Measurements from ENCODE around the gene PHC2.

Gene PHC2

DNA sequence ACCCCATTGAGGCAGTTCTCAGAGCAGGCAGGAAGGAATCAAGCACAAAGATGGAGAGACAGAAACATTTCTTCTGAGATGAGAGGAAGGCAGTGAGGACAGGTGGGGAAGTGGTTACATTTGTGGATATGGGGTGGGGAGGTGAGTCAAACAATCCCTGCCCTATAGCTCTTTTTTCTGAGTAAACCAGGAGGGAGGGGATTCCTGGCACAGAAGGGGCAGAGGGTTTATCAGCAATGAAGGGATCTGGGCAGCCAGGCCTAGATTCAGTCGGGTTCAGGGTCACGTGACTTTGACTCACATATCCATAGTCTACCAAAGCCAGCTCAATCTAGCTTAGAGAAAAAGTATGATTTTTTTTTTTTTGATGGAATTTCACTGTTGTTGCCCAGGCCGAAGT is 15.7 kb upstream of the PHC2 start:
- no peak for DNase-seq (ENCODE audit: low spot score)

DNA sequence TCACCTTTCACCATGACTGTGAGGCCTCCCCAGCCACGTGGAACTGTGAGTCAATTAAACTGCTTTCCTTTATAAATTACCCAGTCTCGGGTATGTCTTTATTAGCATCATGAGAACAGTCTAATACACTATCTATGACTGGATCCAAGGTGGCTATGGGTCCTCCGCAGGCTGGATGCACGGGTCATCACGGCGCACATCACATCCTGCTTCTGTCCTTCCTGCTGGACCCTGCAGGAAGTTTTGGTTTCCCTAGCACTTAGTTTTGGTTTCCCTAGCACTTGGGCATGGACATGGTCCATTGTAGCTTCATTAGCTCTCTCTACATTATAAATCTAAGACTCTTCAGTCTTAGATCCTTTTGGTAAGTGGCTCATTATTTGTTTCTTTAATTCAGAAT is 14.2 kb upstream of the PHC2 start:
- DNase-seq (ENCODE audit: low spot score): no peak

DNA sequence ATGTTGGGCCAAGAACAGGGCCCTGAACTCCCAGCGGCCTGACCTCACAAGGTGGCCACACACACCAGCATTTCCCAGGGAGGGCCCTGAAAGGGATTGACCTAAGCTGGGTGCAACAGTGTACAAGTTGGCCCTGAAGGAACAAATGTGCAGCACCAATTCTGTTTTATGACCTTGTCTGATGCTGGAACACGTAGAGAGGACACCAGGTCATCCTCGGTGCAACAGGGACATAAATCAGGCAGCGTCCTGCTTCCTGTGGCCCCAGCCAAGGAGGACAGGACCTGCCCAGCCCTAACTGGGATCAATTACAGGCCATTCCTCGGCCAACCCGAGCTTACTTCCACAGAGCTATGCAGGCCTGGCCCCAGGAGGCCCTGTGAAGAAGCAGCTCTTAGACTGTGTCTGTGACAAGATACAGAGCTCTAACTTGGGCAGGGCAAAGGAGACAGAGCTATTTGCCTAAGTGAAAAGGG is 12.8 kb upstream of the PHC2 start:
- no peak for DNase-seq (ENCODE audit: low spot score)

DNA sequence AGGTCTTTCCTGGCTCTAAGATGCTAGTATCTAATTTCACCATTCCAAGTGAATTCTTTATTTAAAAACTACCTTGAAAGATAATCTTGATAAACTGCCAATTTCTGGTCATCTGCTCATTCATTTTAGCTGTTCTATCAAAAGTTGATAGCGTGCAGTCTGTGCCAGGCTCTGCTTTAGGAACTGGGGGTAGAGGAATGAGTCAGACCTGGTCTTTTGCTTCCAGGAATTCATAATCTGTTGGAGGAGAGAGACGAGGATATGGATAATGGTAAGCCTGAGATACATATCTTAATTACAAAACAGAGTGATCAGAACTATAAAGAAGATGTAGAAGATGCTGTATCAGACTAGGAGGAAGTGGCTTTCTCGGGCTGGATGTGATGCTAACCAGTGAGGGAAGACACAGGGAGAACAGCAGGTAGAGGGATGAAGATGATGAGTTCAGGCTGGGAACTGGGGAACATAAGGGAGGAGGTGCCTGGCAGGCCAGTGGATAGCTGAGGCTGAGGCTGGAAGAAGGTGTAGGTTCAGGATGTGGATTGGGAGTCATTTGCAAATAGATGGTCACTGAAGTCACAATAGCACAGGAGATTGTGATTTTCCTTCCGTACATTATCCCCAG is 12.3 kb upstream of the PHC2 start:
- DNase-seq (ENCODE audit: low spot score): no peak

DNA sequence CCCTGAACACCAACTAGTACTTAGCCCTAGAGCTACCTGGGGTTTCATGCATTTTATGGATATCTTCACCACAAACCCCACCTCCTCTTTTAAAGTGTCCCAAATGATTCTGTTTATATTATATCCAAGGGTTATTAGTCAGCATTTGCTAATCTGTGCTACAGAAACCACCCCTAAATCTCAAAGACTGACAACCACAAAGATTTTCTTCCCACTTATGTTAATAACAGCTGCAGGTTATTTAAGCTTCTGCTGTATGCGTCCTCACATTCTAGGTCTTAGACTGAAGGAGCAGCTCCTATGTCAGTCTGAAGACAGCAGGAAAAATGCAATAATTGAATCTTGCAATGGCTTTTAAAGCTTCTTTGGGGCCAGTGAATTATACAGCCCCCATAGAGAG is 11.2 kb upstream of the PHC2 start:
- no peak for DNase-seq (ENCODE audit: low spot score)

DNA sequence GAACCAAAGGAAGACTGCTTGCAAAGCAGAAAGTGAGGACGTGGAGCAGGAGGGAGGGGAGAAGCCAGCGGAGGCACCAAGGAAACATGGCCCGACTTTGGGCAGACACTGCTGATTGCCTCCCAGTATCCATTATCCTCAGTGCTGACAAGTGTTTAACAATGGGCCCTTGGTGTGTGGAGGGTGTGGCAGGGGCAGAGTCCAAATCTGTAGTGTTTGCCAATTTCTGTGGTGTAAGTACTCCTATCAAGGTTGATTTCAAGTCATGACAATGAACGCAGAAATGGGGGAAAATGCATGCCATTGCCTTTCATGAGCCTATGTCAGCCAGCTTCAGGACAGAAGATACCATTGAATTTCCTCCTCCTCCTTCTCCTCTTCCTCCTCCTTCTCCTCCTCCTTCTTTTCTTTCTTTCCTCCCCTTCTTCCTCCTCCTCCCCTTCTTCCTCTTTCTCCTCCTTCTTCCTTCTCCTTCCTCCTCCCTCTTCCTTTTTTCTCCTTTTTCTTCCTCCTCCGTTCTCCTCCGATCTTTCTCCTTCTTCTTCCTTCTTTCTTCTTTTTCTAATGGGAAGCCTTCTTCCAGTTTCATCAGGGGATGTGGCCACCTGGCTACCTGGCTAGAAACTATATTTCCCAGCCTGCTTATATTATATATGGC is 10.3 kb upstream of the PHC2 start:
- DNase-seq (ENCODE audit: low spot score): no peak

DNA sequence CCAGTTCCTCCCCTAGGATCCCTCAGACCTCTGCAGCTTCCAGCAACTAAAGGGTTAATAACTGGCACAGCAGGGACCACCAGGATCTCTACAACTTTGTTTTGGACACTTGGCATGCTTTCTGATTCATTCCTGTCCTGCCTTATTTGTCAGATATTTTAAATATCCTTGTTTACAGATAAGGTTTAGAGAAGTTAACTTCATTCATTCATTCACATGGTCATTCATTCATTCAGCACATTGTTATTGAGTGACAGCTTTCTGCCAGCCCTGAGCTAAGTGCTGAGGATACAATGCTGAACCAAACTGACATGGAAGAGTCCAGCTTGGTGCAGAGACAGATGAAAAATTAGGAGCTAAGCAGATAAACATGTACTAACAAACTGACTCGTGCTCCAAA is 8.8 kb upstream of the PHC2 start:
- DNase-seq (ENCODE audit: low spot score): no peak

DNA sequence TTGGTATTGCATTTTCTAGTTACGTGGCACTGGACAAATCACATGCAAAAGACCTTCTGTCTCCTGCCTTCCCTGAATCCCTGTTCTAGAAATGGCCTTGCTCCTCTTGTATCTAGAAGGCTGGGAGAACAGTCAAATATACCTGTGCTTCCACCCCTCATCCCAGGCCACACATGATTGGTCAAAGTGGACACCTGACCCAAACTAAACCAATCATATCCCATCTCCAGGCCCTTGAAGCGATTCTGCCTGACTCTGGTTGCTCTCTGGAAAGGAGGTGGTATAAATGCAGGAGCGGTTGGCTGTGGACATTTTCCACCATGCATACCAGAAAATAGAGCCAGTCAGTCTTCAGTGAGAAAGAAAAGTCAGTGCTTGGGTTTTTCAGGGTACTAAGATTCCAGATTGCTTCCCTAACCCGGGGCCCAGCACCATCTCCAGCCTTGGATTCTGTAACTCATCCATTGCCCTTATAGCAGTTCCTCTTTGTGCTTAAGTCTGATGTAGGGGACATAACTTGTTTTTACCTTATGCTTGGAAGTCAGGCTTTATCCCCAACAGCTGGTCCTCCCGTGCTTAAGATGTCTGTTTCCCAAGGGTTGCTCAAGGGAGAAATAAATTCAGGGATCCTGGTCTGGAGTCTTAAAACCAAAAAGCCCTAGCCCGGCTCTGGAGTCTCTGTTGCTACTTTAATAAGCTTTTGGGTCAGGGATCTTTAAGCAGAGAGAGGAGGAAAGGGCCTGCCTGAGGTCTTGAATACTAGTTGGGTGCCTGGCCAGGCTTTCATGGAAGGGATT is 7.7 kb upstream of the PHC2 start:
- no peak for DNase-seq (ENCODE audit: low spot score)

DNA sequence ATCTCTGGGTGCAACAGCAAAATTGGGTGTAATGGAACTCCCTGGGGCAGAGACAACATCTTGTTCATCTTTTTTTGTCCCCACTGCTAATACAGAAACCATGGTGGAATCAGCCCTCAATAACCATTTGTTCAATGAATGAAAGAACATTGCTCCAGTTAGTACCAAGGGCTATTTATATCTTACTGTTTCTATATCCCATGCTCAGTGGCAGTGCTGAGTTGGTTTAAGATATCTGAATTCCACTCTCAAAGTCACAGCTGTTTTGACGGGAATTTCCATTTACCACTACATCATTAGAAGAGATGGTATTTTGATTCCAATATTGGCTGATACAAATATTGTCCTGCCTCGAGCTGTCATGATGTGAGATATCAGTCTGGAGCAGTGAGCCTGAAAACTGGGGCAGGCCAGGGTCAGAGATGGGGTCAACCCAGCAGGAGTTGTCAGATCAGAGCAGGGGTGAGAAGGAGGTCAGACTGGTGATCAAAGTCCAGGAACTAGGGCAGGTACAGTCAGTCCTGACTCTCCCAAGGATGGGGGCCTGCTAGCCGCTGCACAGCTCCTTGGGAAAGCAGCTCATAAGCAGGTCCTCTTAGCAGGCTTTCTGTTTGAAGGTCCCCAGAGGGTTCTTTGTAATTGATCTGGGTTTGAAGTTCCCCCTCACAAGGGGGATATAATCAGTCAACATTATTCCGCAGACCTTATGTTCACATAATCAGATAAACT is 5.8 kb upstream of the PHC2 start:
- DNase-seq (ENCODE audit: low spot score): no peak

DNA sequence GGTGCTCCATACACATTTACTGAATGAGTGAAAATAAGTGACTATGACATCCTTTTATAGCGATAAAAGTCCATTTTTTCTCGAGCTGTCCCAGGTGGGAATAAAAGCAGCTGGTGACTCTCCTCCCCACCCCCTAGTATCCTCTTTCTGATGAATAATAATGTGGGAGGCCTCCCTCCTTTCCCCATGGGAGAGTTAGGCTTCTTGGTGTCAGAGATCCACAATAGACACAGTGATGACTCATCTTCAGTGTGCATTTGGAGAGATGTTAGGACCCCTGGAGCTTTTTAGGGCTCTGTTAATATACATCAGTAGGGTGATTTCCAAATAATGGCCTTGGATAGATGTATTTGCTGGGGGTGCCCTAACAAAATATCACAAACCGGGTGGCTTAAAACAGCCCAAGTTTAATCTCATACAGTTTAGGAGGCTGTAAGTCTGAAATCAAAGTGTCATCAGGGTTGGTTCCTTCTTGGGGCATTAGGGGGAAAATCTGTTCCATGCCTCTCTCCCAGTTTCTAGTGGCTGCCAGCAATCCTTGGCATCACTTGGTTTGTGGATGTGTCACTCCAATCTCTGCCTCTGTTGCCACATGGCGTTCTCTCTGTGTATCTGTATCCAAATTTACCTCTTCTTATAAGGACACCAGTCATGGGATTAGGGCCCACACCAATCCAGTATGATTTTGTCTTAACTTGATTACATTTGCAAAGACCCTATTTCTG is 4.4 kb upstream of the PHC2 start:
- DNase-seq (ENCODE audit: low spot score): no peak

DNA sequence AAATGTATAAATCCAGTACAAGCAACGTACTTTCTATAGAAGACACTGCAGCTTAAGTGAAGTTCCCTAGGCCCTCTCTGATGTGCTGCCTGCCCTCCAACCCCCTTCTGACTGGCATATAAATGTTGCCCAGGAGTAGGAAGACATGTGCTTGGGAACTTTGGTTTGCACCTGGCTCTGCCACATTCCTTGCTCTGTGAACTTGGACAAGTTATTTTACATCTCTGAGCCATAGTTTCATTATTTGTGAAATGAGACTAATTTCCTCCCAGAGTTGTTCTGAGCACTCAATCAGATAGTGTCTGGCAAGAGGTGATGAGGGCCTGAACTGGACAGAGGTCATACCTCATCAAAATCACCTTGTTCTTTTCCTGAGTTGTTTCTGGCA is 3.5 kb upstream of the PHC2 start:
- no peak for DNase-seq (ENCODE audit: low spot score)

DNA sequence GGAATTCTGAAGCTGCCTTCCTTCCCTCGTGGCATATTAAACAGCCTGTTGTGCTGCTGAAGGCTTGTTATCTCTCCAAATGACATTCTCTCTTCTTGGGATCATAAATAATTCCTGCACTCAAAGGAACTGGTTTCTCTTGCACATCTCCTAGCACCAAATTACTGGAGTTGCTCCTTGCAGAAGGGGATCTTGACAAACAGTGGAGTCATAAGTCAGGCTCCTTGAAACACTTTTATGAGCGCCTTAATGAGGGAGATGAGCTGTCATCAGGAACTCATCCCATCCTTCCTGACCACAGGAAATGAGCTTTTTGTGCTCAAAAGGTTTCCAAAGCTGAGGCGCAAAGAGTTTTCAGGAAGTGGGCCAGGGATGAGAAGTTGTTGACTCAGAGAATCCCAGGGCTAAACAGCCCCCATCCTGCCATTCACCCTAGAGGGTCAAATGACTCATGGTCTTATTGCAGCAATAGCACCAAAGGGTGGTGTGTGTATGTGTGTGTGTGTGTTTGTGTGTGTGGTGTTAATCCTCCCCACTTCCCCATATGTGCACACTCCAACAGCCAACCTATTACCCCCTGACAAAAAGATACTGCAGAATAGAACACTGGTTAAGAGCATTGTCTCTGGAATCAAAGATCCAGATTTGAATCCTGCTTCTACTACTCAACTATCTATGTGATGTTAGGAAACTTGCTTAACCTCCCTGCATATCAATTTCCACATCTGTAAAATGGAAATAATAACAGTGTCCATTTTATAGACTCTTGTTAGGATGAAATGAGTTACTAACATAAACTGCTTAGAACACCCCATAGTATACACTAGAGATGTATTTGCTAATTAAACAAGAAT is 2.8 kb upstream of the PHC2 start:
- DNase-seq (ENCODE audit: low spot score): no peak

DNA sequence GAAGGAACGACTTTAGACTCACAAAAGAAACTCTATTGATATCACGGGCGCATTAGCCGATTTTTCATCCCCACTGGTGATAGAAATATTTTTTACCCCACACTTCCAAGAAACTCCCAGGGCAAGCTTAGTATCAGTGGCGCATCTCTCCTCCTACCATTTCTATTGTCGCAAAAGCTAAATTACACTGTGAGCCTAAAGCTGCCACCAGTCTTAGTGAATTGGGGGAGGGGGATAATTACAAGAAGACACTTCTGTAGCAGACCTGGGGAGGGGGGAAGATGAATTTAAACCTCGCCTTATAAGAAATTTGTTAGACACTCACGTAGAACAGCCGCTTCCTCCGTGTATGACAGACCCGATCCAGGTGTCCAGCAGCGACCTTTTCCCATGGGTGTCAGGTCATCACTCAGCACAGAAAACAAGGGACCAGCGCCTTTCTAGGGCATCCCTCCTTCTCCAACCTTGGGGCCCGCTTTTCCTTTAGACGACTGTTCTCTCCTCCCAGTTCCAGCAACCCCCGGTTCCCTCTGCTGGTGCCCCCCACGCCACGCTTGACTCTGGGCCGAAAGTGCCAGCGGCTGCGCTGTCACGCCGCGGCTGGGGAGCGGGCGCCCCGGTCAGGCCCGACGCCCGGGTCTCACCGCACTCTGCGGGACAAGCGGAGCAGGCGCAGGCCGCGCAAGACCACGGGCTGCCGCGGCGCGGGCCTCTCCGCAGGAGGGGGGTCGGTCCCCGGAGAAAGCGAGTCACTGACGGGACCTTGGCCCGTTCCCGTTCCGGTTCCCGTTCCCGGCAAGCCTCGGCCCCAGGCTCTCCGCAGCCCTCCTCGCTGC is 821 bp downstream of the PHC2 start:
- DNase-seq (ENCODE audit: low spot score): no peak

DNA sequence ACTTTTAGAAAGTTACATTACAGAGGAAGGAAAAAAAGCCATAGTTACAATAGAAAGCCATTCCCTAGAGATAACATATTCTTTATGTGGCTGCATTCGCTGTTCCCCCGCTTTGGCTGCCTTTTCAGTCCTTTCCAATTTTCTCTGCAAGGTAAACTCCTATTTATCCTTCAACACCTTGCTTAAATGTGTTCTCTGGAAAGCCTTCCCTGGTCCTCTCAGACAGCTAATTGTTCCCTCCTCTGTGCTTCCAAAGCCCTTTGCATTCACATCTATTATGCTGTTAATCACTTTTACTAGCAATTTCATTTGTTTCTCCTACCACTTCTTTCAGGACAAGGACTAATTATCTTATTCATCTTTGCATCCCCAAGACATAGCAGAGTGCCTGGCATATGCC is 1.6 kb downstream of the PHC2 start:
- DNase-seq (ENCODE audit: low spot score): no peak

DNA sequence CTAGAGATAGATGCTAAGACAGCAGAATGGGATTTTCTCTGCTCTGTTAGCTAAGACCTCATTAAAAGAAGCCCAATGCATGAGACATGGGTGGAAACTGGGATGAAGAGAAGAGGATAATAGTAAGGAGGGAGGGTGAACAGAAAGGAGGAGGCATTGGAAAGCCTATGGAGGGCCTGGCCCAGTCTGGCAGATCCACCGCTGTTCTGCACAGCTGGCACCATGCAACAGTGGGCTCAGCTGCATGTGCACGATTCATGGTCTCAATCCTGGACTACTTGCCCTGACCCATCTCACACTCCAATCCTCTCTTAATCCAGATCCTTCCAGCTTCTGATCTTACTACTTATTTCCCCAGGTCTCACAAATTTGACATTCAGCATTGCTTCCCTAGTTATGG is 2.2 kb downstream of the PHC2 start:
- no peak for DNase-seq (ENCODE audit: low spot score)

DNA sequence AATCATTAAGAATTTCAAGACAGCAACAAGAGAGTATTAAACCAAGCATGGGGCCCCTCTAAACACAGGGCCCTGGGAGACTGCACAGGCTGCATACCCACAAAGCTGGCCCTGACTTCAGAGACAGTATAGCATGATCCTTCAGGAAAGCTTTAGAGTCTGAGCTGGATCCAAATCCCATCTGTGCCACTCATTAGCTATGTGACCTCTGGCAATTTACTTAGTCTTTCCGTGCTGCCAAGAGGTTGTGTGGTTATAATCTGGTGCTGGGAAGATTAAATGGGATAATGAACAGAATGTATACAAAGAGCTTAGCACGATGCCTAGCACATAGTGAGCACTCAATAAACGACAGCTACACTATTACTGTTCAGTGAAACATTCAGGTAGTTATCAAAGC is 4.0 kb downstream of the PHC2 start:
- no peak for DNase-seq (ENCODE audit: low spot score)

DNA sequence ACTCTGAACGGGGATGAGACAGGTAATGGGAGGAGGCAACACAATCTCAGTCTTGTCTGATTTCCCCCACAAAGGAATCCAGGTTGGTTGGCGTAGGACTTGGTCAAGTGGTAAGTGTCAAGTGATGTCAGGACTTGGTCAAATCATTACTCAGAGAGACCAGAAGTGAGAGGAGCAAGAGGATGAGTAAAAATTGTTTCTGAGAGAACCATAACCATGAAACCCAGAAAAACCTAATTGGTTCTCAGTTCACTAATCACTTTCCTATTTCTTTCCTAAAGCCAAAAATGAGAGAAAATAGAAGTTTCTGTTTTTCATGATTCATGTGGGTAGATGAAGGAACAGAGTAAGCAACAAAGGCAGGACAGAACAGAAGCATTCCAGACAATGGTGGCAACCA is 5.0 kb downstream of the PHC2 start:
- no peak for DNase-seq (ENCODE audit: low spot score)

DNA sequence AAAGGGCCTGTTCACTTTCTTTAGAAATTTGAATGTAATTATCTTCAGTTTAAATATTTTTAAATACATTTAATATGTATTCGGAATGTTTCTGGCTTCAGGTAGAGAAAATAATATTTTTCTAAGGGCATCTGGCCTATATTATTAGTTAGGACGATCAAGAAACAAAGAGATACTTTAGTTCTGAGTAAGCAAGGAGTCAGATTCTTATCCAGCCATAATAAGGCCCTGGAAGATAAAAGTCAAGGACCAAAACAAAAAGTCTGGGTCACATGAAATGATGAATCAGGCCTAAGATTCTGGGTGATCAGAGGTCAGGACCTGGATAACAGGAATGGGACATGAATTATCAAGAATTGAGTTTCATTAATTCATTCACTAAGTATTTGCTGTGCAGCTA is 6.3 kb downstream of the PHC2 start:
- no peak for DNase-seq (ENCODE audit: low spot score)

DNA sequence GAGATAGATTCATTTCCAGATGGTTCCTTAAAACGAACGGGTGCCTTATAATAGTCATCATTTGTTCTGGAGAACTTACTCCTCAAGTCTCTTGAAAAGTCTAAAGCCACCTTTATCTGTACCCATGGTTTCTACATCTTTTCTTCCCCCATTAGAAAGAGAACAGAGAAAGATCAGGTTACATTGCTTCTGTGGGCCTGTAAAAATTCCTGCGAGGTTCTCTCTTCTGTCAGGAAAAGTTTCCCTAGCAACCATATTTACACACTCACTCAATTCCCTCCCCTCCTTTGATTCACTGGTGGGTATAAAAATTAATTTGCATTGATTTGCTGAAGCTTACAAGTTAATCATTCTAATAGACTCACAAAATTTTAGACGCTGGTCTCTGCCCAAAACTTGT is 6.7 kb downstream of the PHC2 start:
- DNase-seq (ENCODE audit: low spot score): no peak

Data from hematopoietic multipotent progenitor cell treated with erythropoietin and hydrocortisone succinate and interleukin-3 and kit ligand, for 15 days (in vitro differentiated cells).